ENCODE results near the gene FIBP.

Gene FIBP

DNA sequence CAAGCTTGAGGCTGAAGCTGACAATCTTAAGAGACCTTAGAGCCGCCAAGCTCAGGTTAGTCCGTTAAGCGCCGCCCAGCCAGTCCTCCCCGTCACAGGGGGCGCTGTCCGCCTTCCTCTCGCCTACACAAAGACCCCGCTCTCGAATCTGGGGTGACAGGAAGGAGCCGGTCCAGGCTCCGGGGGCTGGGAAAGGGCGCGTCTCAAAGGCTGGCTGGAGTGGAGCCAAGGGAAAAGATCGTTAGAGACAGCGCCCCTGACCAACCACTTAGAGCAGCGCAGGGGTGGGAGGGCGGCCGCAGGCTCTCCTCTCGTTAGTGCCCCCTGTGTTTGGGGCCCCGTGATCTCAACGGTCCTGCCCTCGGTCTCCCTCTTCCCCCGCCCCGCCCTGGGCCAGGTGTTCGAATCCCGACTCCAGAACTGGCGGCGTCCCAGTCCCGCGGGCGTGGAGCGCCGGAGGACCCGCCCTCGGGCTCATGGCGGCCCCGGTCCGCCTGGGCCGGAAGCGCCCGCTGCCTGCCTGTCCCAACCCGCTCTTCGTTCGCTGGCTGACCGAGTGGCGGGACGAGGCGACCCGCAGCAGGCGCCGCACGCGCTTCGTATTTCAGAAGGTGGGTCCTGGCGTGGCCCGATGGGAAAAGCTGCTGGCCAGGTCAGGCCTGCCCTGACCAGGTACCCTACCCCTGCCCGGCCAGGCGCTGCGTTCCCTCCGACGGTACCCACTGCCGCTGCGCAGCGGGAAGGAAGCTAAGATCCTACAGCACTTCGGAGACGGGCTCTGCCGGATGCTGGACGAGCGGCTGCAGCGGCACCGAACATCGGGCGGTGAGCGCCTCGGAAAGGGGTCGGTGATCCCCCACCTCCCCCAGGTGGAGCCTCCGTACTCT, 27.8 kb downstream of the FIBP start, which contains the start of gene MUS81:
Gene MUS81, plus strand, starts transcription at position 156 of the 887 bp plus-strand sequence. Its CDS starts 321 bp downstream, at position 477.
- DNase-seq (ENCODE audit: low read depth, low spot score) = peak; percentile 99

DNA sequence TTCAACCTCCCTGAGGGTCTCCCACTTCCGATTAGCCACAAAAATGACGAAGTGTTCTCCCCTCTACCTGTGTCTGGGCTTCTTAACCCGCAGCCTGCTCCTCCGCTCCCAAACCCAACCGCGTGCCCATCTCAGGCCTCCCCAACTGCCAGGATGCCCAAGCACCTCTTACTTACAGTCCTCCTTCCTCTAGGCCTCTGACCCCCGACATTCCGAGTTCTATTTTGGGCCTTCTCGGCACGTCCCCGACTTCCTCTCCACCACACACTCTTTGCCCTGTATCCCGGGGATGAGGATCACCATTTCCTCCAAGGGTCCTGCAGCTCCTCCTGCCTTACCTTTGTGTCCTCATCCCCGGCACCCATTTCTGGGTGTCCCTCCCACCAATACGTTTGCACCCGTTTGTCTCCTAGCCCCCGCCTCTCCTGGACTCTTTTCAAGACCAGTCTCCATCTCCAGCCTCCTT, 28.4 kb downstream of the FIBP start:
- no peak for DNase-seq (ENCODE audit: low read depth, low spot score)

DNA sequence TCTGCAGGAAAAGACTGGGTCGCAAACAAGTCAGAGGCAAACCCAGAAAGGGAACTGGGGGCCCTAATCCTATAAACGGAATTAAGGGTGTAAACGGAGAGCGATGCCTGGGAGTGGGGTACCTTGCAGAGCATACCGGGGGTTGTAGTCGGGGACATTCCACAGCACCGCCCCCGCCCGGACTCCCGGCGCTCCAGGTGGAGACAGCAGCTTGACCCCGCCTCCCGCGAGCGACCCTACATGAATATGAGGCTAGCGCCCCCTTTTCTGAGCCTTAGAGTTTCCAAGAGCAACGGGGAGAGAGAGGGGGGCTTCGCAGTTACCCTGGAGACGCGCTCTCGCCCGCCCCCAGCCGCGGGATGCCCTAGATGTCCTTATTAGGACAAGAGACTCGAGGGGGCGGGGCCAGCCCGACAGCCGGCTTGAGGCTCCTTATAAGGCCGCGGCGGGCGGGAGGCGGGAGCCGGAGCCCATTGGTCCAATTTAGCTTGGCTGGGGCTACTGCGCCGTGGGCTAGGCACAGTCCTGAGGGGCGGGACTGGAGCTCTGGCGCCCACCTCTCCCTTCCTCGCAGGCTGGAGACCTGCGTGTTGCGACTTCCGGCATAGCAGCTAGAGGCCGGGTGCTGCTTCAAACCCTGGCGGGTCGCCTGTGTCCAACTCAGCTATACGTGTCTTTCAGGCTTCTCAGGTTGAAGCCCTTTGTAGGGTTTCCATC, 29.0 kb downstream of the FIBP start:
- peak; percentile 100 for DNase-seq (ENCODE audit: low read depth, low spot score)

DNA sequence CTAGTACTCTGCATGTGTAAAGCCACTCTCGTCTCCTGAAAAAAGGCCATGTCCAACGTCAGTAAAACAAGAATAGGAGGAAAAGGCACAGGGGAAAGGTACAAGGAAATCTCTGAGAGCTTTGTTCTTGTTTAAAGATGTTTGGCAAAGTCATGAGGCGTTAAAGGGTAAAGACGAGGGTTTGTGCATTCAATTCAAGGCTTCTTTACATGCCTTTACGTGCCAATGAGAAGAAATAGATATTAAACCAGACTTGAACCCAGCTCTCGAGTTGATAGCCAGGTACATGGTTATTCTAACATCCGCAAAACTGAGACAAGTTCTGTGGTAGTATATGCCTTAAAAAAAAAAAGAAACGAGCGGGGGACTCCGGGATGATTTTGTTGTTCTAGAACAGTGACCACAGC, 29.6 kb downstream of the FIBP start:
- DNase-seq (ENCODE audit: low read depth, low spot score) = peak; percentile 43

DNA sequence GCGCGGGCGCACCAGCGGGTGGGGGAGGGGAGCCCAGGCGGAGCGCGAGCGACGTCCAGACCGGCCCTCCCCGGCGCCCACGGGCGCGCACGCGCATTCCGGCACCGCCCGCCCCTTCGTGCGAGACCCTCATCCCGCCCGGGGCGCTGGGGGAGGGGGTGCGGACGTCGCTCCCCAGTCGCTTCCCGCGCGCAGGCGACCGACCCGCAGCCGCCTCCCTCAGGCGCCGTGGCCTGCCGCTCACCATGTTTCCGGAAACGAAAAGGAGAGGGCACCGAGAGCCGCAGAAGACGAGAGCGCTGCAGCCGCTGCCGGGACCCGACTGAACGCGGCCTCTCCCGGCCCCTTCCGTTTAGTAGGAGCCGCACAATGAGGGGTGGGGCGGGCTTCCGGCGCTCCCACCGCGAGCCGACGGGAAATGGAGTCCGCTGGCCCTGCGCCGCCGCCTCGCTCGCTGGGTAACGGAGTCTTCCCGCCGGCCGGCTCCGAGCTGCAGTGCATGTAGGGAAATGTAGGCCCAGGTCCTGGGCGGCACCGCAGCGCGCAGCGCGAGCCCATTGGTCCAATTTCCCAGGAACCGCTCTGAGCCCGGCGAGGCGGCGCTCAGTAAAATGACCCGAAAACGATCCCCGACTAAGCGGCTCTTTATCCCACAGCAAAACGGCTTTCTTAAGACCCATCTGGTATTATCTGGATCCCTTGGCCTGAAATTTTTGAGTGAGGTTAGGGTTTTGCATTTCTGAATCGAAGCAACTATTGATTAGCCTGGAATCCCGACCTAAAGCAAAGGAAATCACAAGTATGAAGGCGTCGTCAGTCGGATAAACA, 30.2 kb downstream of the FIBP start, which contains the start of gene CFL1:
Gene CFL1, minus strand, starts transcription at position 328 of the 828 bp plus-strand sequence. Its CDS starts 81 bp downstream, at position 247.
- peak; percentile 100 for DNase-seq (ENCODE audit: low read depth, low spot score)

DNA sequence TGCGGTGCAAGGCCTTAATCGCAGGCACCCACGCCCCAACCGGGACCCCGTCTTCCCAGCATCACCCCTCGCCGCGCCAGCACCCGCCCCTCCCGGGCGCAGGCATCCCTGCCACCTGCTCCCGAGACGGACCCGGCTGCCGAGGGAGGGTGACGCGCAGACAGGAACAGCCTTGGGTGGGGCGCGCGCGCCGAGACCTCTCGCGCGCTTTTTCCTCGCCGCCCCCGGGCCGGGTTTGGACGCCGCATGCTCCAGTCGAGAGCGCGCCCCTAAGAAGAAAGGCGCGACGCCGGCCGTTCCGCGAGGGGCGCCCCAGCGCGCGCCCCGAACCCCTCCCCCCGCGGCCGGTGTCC, 30.8 kb downstream of the FIBP start:
- DNase-seq (ENCODE audit: low read depth, low spot score) = no peak

DNA sequence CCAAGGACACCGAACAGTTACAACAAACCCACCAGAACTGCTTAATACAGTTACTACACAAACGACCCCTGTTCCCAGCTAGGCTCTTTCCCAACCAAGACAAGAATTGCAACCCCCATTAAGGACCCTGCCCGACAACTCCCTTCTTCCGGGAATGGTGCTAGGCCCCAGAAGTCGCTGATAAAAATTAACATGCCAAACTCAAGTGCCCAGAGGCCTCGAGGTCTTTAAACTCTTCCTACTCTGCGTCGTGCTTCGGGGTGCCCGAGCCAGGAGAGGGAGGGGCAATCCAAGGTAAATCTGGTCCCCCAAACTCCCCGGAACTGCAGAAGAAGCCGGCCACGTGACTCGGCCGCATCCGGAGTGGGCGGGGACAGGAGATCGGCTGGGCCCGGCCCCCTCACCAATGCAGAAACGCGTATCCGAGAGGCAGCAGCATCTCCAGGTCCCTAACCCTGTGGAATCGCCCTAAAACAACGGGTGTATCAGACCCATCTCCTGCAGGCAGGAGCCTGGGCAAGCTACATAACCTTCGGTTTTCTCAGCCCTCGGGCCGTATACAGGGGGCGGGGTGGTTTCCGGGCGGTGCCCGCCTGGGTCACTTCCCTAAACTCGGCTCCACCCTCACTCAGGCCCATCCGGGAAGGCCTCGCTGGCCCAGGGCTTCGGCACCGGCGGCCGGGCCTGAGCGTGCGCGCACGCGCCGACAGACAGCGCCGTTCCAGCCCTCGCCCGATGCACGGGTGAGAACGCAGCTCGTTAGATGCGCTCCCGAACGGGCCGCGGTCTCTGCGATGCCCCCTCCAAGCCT, 31.4 kb downstream of the FIBP start:
- DNase-seq (ENCODE audit: low read depth, low spot score) = peak; percentile 83

DNA sequence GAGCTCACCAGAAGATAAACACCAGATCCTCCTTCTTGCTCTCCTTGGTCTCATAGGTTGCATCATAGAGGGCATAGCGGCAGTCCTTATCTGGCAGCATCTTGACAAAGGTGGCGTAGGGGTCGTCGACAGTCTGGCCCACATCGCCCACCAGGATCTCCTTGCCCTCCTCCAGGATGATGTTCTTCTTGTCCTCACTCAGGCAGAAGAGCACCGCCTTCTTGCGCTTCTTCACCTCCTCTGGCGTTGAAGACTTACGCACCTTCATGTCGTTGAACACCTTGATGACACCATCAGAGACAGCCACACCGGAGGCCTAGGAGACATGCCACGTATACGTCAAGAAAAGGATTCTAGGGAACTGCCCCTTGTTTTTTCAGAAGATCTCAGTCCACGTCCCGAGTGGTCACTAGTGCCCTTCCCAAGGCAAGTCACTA, 32.3 kb downstream of the FIBP start:
- DNase-seq (ENCODE audit: low read depth, low spot score) = peak; percentile 1

DNA sequence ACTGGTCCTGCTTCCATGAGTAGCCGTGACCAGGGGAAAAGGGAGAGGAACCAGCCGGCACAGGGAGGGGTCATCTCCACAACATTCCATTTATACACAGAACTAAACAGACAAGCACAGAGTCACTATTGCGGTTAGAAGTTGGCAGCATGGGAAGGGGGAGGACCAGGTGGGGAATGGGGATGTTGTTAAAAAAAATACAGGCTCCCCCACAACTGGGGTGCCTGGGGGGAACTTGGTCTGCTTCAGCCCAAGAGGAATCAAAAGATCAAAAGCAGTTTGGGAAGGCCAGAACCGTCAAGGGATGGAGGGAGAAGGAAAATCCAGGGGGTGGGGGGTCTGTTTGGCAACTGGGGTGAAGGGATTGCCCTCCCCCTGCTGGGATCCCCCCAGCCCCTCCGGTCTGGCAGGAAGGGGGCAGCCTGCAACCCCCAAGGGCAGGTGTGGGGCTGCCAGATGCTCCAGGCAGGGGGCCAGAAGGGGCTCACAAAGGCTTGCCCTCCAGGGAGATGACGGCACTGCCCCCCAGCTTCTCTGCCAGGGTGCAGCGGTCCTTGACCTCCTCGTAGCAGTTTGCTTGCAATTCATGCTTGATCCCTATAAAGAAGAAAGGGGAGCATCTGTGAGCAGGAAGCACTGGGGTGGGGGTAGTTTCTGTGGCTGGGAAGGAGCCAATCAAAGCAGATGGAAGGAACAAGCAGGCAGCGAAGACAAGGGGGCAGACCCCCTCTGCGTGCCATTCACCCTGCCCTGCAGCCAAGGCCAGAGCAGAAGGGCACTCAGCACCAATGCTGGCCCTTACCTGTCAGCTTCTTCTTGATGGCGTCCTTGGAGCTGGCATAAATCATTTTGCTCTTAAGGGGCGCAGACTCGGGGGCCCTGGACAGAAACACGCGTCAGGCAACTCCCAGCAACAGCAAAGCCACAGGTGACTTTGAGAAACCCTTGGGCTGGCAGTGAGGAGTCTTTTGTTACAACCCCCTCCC, 33.1 kb downstream of the FIBP start:
- DNase-seq (ENCODE audit: low read depth, low spot score) = no peak

DNA sequence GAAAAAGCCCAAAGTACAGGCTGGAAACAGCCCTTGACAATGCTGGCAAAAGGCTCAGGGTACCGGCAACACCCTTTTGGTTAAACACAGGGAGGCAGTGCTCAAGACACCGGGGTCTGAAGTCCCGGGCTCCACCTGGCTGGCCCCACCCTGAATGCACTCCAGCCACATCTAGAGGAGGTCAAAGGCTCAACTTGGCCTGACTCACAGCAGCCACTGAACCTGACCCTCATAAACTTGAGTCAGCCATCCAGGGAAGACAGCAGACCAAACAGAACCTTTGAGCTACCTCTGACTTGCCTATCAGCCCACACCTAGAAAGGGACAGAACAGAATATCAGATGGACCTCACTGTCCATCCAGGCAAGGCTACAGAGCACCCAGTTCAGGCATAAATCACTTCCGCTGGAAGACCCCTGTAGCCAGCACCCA, 34.1 kb downstream of the FIBP start:
- no peak for DNase-seq (ENCODE audit: low read depth, low spot score)

DNA sequence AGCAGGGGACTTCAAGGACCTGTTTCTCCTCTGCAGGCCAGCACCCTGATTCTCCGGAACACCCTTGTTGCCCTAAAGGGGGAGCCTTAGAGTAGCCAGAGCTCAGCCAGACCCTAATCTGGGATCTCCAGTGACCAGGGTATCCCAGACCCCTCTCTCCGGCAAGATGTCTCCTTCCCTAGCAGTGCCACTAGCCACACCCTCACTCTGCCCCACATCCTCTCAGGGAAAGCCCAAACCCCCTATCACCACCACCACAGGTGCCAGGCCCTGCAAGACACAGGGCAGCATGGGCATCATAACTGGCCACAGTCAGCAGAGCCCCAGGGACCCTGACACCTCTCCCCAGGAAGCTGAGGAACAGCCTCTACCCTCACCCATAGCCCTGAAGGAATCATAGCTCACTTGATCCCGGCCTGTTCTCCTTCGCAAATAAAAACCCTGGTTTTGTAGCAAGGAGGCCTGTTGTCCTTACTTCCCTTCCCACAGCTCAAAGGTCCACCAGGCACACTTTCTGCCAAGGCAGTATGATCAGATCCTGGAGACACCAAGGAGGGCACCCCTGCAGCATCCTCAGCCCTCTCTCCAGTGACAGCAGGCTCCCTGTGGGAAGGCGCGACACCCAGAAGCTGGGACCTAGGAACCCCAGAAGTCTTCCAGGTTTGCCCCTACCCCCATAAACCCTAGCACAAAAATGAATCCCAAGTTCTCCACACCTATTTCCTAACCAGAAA, 34.9 kb downstream of the FIBP start:
- peak; percentile 2 for DNase-seq (ENCODE audit: low read depth, low spot score)

DNA sequence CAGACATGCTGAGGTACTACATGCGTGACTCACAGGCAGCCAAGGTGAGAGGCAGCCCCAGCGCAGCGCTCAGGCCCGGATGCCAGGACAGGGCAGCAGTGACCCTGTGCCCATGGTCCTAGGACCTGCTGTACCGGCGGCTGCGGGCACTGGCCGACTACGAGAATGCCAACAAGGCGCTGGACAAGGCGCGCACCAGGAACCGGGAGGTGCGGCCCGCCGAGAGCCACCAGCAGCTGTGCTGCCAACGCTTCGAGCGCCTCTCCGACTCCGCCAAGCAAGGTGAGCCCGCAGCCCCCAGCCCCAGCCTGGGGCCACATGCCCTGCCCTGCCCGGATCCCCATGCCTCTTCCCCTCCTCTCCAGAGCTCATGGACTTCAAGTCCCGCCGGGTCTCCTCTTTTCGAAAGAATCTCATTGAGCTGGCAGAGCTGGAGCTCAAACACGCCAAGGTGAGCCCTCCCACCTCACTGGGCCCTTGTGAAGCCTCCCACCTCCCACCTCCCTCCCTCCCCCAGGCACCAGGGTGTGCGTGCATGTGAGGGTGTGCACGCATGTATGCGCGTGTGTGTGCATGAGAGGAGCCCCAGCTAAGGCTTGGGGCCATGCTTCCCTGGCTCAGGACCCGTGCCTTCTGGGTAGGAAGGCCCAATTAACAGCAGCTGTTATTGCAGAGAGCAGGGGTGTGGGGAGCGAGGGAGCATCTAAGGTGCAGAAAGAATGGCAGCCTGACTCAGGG, 35.6 kb downstream of the FIBP start:
- peak; percentile 4 for DNase-seq (ENCODE audit: low read depth, low spot score)

DNA sequence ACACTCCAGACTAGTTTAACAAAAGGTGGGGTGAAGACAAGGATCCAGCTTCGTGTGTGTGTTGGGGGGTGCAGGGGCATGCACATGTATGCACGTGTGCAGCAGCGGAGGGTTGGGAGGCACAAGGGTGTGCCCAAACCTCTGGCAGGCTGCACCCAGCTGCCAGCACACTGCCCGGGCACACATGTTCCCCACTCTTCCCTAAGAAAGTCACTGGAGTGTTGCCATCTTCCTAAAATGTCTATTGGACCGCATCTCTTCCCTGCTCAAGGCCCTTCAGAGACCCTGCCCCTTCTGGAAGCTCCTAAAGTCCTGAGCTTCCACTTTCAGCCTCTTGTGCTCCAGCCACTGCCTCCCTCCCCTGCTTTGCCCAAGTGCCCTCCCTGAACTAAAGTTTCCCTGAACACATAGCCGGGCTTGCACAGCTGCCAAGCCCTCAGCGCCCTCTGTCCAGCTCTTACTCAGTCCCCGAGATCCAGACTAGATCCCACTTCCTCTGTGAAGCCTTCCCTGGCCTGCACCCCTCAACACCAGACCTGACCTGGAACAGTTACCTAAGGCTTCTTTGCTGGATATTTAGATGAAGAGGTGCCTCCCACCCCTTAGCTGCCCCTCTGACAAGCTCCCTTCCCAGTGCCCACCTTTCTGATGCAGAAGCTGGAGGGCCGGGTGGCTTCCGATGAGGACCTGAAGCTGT, 36.3 kb downstream of the FIBP start:
- peak; percentile 3 for DNase-seq (ENCODE audit: low read depth, low spot score)

DNA sequence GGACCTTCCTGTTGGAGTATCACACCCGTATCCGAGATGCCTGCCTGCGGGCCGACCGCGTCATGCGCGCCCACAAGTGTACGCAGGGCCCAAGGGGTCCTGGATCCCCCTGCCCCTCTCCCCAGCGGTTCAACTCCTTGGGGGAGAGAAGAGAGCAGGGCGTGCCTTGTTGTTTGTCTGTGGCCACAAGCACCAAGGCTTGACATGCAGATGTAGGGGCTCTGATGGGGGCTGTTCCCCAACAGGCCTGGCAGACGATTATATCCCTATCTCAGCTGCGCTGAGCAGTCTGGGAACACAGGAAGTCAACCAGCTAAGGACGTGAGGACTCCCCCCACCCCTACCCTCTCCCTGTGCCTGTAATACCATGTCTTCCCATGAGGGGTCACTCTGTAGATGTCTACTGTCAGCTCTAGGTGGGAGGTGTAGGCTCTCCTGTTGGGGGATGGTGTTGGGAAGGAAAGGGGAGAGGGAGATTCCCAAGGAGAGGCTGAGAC, 37.1 kb downstream of the FIBP start:
- DNase-seq (ENCODE audit: low read depth, low spot score) = peak; percentile 47

DNA sequence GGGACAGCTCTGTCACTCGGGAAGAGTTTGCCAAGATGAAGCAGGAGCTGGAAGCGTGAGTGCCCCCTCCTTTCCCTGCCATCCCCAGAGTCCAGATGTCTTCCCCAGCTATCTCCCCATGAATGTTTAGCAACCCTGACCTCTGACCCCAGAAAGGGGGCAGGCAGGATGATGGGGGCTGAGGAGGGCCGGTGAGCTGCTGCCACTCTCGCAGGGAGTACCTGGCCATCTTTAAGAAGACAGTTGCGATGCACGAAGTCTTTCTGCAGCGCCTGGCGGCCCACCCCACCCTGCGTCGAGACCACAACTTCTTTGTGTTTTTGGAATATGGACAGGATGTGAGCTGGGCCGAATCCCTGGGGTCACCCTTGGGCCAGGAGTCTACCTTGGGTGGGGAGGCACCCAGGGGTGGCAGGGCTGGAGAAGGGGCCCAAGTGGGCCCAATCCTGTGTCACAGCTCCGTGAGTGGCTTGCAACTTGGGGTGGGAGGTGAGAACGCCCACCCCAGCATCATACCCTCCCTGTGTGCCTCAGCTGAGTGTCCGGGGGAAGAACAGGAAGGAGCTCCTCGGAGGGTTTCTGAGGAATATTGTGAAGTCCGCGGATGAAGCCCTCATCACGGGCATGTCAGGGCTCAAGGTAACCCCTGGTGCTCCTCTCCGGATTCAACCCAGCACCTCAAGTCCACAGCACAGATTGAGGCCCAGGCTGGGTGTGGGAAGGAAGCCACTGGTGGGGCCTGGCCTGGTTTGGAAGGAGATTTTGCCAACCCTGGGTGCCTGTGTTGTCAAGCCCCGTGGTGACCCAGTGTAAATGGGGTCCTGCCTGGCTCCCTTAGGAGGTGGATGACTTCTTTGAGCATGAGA, 37.8 kb downstream of the FIBP start:
- DNase-seq (ENCODE audit: low read depth, low spot score) = peak; percentile 5

DNA sequence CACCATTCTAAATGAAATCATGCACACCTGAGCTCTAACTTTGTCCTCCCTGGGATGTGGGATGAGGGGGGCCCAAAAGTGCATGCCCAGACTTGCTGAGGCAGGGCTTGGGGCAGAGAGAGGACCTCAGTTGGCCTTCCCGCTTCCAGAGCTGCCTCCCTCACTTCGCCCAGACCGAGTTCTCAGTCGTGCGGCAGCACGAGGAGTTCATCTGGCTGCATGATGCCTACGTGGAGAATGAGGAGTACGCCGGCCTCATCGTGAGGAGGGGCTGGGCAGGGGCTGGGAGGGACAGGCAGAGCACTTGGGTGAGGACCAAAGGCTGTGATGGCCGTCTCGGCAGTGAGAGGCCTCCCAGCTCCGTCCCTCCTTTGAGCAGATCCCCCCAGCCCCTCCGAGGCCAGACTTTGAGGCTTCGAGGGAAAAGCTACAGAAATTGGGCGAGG, 38.5 kb downstream of the FIBP start:
- DNase-seq (ENCODE audit: low read depth, low spot score) = peak; percentile 8
